HUES64 (cell line): Measurements from ENCODE around the gene CNTNAP2.

ENCODE experiments used
- H3K27ac ChIP-seq: 2 replicates; pipeline ENCODE4 v1.7.0; 2013; ENCODE audit warnings: low read depth, low read length, inconsistent platforms
- H3K27me3 ChIP-seq: 2 replicates; pipeline ENCODE4 v1.6.1; 2013; ENCODE audit warnings: mild to moderate bottlenecking, low read length; ENCODE audit not compliant: insufficient read depth
- H3K36me3 ChIP-seq: 2 replicates; pipeline ENCODE4 v1.6.1; 2013; ENCODE audit warnings: mild to moderate bottlenecking, low read length; ENCODE audit not compliant: insufficient read depth
- H3K4me1 ChIP-seq: 2 replicates; pipeline ENCODE4 v1.6.1; 2013; ENCODE audit warnings: mild to moderate bottlenecking, low read length, moderate library complexity; ENCODE audit not compliant: insufficient read depth
- H3K4me3 ChIP-seq: 2 replicates; pipeline ENCODE4 v1.5.1; 2013; ENCODE audit warnings: mild to moderate bottlenecking, low read length, moderate library complexity
- H3K9ac ChIP-seq: 2 replicates; pipeline ENCODE4 v1.6.1; 2013; ENCODE audit warnings: mild to moderate bottlenecking, low read depth, low read length
- H3K9me3 ChIP-seq: 2 replicates; pipeline ENCODE4 v1.6.1; 2013; ENCODE audit warnings: low read depth, low read length; ENCODE audit not compliant: insufficient read depth
- WGBS: fragments of 150-250, 120-280 bp; methylation state at CpG from one replicate; pipeline ENCODE4 v1.1.7; 2013; ENCODE audit warnings: missing lambda C conversion rate; 5-methylcytosine and 5-hydroxymethylcytosine counted together

Gene CNTNAP2

GRCh38 chr7:147296986-147297385 is 1180.4 kb downstream of the CNTNAP2 start:
- Histone ChIP-seq H3K9me3 (no peaks in the 10 kb centered on the region), H3K4me3 (no peak overlapping the region), H3K9ac (no peak overlapping the region), H3K36me3 (no peaks in the 10 kb centered on the region), H3K4me1 (no peaks in the 10 kb centered on the region), H3K27ac (no peak overlapping the region), H3K27me3 (no peaks in the 10 kb centered on the region)
- WGBS, result 92% methylated on average over 1 of the region's 1 CpG

GRCh38 chr7:147298611-147299043 is 1182.0 kb downstream of the CNTNAP2 start:
- Histone ChIP-seq H3K36me3 (no peaks in the 10 kb centered on the region), H3K27me3 (no peaks in the 10 kb centered on the region), H3K4me1 (no peaks in the 10 kb centered on the region), H3K9ac (no peak overlapping the region), H3K27ac (no peak overlapping the region), H3K9me3 (no peaks in the 10 kb centered on the region), H3K4me3 (no peak overlapping the region)
- WGBS, result 98% methylated on average over 1 of the region's 1 CpG

DNA sequence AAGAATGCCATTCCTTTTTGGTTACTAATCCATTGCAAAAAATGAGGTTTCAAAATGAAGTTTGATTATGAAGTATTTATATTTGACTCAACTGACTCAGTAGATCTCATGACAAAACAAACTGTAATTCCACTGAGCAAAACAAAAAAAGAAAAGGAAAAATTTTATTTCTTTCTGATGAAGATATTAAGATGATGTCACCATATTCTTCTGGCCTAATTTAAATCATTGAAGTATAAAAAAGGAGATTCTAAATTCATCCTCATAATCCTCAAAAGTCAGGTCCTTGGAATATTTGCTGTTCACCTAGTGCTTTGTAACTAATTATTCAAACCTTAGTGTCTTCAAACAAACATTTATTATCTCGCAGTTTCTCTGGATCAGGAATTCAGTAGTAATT is 1183.7 kb downstream of the CNTNAP2 start:
- H3K27ac ChIP-seq, result no peak overlapping the region
- 88% methylated on average over 1 of the region's 1 CpG for WGBS
- H3K36me3 ChIP-seq, result no peaks in the 10 kb centered on the region
- no peaks in the 10 kb centered on the region for H3K4me1 ChIP-seq
- no peaks in the 10 kb centered on the region for H3K9me3 ChIP-seq
- H3K4me3 ChIP-seq, result no peak overlapping the region
- no peak overlapping the region for H3K9ac ChIP-seq
- H3K27me3 ChIP-seq, result no peaks in the 10 kb centered on the region

DNA sequence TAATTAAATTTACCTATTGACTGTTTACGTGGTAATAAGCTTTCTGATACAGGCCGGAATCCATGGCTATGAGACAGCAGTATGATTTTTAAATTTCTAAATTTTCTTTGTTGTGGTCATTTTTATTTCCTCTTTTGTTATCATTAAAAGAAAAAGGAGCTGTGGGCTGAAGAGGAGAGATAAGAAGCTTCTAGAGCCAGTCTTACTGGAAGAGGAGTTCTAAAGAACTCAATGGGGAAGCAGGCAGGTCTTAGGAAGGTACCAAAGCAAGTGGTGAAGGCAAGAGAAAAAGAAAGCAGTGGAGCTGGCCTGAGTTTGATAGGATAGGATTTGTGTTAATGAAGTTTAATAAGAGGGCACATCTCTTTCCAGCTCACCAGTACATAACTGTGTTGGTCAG is 1187.8 kb downstream of the CNTNAP2 start:
- Histone ChIP-seq H3K27me3 (no peaks in the 10 kb centered on the region), H3K9me3 (no peaks in the 10 kb centered on the region), H3K4me3 (no peak overlapping the region), H3K36me3 (no peaks in the 10 kb centered on the region), H3K27ac (no peak overlapping the region), H3K9ac (no peak overlapping the region), H3K4me1 (no peaks in the 10 kb centered on the region)
- WGBS, result 100% methylated on average over 2 of the region's 2 CpGs

GRCh38 chr7:147305827-147306226 is 1189.2 kb downstream of the CNTNAP2 start:
- Histone ChIP-seq H3K4me1 (no peaks in the 10 kb centered on the region), H3K27ac (no peak overlapping the region), H3K36me3 (no peaks in the 10 kb centered on the region), H3K9me3 (no peaks in the 10 kb centered on the region), H3K9ac (no peak overlapping the region), H3K4me3 (no peak overlapping the region), H3K27me3 (no peaks in the 10 kb centered on the region)
- 91% methylated on average over 2 of the region's 2 CpGs for WGBS

GRCh38 chr7:147308539-147308938 is 1191.9 kb downstream of the CNTNAP2 start:
- WGBS, result 78% methylated on average over 5 of the region's 5 CpGs
- no peaks in the 10 kb centered on the region for H3K4me1 ChIP-seq
- no peaks in the 10 kb centered on the region for H3K36me3 ChIP-seq
- no peak overlapping the region for H3K9ac ChIP-seq
- no peak overlapping the region for H3K27ac ChIP-seq
- H3K27me3 ChIP-seq, result no peaks in the 10 kb centered on the region
- H3K4me3 ChIP-seq, result no peak overlapping the region
- H3K9me3 ChIP-seq, result no peaks in the 10 kb centered on the region

- no peak overlapping the region for H3K9ac ChIP-seq
- H3K27me3 ChIP-seq, result no peaks in the 10 kb centered on the region
- H3K4me1 ChIP-seq, result no peaks in the 10 kb centered on the region
- H3K36me3 ChIP-seq, result no peaks in the 10 kb centered on the region
- no peak overlapping the region for H3K4me3 ChIP-seq
- no peaks in the 10 kb centered on the region for H3K9me3 ChIP-seq
- H3K27ac ChIP-seq, result no peak overlapping the region
- WGBS, result 93% methylated on average over 1 of the region's 1 CpG
These were observed 1194.7 kb downstream of the CNTNAP2 start for GRCh38 chr7:147311336-147311735.

DNA sequence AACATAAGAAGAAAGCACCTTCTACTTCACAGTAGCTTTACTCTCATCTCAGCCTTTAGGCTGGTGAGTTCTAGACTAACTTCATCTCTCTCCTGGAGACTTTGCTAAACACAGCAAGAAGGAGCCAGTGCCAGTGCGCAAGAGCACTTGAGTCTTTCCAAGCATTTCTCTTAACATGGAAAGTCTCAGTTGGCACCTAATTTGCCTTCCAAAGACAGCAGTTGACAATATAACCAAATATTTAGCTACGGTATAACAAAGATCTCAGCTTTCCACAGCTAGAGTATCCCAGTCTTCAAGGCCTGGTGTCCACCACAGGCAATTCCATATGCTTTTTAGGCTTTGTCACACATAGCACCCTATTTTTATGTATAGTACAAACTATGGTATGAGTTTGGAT is 1204.9 kb downstream of the CNTNAP2 start:
- no peak overlapping the region for H3K27ac ChIP-seq
- no peaks in the 10 kb centered on the region for H3K36me3 ChIP-seq
- no peaks in the 10 kb centered on the region for H3K4me1 ChIP-seq
- no peak overlapping the region for H3K9ac ChIP-seq
- no peaks in the 10 kb centered on the region for H3K27me3 ChIP-seq
- H3K9me3 ChIP-seq, result no peaks in the 10 kb centered on the region
- no peak overlapping the region for H3K4me3 ChIP-seq
- WGBS, result 94% methylated on average over 2 of the region's 2 CpGs

DNA sequence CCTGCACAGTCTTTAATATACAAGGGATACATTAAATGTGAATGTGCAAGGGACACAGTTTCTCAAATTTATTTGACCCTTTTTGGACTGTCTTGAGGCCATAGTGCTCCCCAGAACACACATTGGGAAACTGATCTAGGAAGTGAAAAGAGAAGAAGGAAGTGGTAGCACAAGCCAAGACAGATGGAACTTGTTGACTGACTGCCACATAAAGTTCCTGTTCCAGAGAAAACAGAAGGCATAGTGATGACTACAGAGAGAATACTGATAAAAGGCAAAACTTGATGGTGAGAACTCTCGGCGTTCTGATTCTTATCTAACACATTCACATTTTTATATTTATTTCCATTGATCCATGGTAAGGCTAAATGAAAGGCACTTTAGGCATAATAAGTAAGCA is 1216.4 kb downstream of the CNTNAP2 start:
- Histone ChIP-seq H3K9ac (no peak overlapping the region), H3K27ac (no peak overlapping the region), H3K27me3 (no peaks in the 10 kb centered on the region), H3K4me3 (no peak overlapping the region), H3K4me1 (no peaks in the 10 kb centered on the region), H3K9me3 (no peaks in the 10 kb centered on the region), H3K36me3 (no peaks in the 10 kb centered on the region)
- WGBS, result no CpG with 5 or more reads among the region's 2 CpGs

DNA sequence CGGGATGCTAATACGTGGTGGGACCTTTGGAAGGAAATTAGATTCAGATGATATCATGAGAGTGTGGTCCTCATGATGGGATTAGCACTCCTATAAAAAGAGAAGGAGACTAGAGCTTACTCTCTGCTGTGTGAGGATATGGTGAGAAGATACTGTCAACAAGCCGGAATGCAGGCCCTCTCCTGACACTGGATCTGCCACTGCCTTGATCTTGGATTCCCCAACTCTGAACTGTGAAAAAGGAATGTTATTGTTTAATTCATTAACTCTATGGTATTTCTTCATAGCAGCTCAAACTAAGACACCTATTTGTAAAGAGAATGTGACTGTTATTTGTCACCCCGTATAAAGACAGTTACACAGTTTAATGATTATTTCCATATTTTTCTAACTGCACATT is 1246.5 kb downstream of the CNTNAP2 start:
- 97% methylated on average over 4 of the region's 4 CpGs for WGBS
- Histone ChIP-seq H3K9ac (no peak overlapping the region), H3K27me3 (no peaks in the 10 kb centered on the region), H3K36me3 (no peaks in the 10 kb centered on the region), H3K4me1 (0 out of 2 replicates have a peak, but pooled peaks cover 3% of the 10 kb centered on the region), H3K9me3 (no peaks in the 10 kb centered on the region), H3K27ac (no peak overlapping the region), H3K4me3 (no peak overlapping the region)

DNA sequence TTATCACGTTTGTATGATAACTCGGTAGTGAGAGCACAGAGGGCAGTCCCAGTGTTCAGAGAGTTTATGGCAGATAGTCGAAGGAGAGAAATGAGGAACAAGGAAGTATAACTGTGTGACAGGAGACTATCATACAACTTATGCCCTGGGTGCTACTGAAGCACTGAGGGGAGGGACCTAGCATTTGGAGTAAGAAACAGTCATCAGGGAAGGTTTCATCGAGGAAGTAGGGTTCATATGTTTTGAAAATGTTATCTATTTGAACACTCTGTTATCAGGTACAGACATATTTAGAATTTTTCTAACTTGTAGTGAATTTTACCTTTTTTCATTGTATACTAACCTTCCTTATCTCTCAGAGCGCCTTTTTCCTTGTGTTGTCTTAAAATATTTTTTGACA is 1259.6 kb downstream of the CNTNAP2 start:
- WGBS, result 84% methylated on average over 5 of the region's 5 CpGs
- no peak overlapping the region for H3K27ac ChIP-seq
- H3K36me3 ChIP-seq, result no peaks in the 10 kb centered on the region
- no peak overlapping the region for H3K4me3 ChIP-seq
- no peaks in the 10 kb centered on the region for H3K9me3 ChIP-seq
- no peaks in the 10 kb centered on the region for H3K4me1 ChIP-seq
- no peak overlapping the region for H3K9ac ChIP-seq
- H3K27me3 ChIP-seq, result no peaks in the 10 kb centered on the region

DNA sequence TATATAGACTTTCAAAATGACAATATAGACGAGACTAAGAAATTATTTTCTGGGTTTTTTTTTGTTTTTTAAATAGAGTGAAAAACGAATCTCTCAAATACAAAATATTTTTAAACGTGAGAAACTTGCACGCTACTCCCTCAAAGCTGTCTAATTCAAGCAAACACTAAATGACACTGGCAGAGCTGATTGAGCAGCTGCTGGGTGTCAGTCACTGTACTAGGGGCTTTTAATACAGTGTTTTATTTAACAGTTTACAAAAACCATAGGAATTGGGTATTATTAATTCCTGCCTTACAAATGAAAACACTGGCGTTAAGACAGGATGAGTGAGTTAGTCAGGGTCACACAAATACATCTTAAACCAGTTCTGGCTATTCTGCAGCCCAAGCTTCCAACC is 1264.3 kb downstream of the CNTNAP2 start:
- no peak overlapping the region for H3K4me3 ChIP-seq
- H3K27ac ChIP-seq, result no peak overlapping the region
- peaks cover 5% of the 10 kb centered on the region; the same call in 1 of the 2 replicates for H3K9me3 ChIP-seq
- no peak overlapping the region for H3K9ac ChIP-seq
- no peaks in the 10 kb centered on the region for H3K27me3 ChIP-seq
- H3K36me3 ChIP-seq, result no peaks in the 10 kb centered on the region
- 94% methylated on average over 3 of the region's 5 CpGs for WGBS
- H3K4me1 ChIP-seq, result no peaks in the 10 kb centered on the region
